B cell (primary cell): ENCODE measurements around the gene MSH5.

Source experiments
- CTCF ChIP-seq: fragments of 200-600 bp; IDR thresholded peaks from one replicate; pipeline ENCODE4 v1.8.0; 2022; ENCODE audit warnings: antibody characterized with exemption, mild to moderate bottlenecking
- EZH2 ChIP-seq: IDR thresholded peaks from 2 replicates; pipeline ENCODE4 v1.6.1; 2012; ENCODE audit warnings: borderline replicate concordance, low read depth, mild to moderate bottlenecking, moderate library complexity, low read length; ENCODE audit not compliant: insufficient read depth, poor library complexity, severe bottlenecking

DNA sequence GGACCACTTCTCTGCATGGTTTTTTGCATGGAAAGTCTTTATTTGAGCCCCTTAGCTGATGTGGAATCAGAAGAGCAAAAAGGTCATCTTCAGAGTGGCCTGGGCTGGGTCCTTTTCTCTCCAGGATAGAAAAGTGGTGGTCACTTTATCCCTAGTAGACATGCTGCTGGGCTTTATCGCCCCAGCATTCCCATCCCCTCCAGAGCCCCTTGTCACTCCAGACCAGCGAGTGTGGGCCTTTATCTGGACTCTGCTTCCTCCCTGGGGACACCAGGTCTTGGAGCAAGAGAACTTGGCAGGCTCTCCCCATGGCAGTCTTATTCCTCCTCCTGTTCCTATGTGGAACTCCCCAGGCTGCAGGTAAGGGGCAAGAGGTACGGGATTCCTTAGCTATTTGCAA is 33.2 kb upstream of the MSH5 start, which contains the start of gene LY6G6F:
- no peak for TF ChIP-seq CTCF
- no peak for TF ChIP-seq EZH2
